HG03575 (cell line): ENCODE measurements around the gene EDEM2.
"Not testable (repeated sequence)": the region's sequence is repeated elsewhere in the genome, so short reads cannot be mapped to it uniquely, and the experiment has no call there.

Experiments
- ATAC-seq: cut with Tn5 transposase; IDR thresholded peaks from one replicate; pipeline ENCODE4 v1.9.1; 2021; ENCODE audit not compliant: unreplicated experiment, insufficient number of reproducible peaks, low FRiP score; ENCODE audit errors: extremely low read depth

Gene EDEM2

GRCh38 chr20:35093267-35093884 lies 53.8 kb downstream of the EDEM2 start:
- no peak for ATAC-seq

DNA sequence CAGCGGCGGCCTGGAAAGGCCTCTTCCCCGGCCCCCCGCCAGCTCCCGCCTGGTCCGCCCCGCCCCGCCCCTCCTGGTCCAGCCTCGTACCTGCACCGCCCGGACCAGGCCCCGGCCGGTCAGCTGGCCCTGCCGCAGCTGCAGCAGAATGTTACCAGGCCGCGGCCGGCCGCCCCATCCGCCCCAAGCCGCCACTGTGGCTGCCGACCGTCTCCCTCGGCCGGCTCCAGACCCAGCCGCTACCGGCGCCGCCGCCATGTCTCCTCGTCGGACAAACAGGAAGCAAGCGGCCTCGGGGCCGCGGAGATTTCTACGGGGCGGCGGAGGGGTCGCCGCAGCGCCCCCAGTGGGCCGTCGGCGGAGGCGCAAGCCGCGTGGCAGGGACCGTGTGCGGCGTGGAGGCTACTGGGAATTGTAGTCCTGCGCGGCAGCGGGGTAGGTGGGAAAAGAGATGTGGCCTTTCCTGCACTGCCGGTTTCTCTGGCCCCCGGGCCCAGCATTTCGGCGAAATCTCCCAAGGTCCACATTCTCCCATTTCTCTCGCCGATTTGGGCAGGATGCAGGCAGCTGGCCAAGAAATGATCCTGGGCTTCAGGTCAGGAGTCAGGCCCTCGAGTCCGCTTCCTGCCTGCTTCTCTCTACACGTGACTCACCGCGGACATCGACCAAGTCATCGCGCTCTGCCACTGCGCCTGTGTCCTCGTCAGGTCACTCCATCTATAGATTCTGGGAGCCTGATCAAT lies 54.4 kb downstream of the EDEM2 start, which contains the start of gene TRPC4AP:
TSS of gene TRPC4AP (minus strand) at position 284 of the 743 bp plus-strand sequence. CDS start at position 258, 26 bp downstream.
- ATAC-seq, result peak; percentile 64

DNA sequence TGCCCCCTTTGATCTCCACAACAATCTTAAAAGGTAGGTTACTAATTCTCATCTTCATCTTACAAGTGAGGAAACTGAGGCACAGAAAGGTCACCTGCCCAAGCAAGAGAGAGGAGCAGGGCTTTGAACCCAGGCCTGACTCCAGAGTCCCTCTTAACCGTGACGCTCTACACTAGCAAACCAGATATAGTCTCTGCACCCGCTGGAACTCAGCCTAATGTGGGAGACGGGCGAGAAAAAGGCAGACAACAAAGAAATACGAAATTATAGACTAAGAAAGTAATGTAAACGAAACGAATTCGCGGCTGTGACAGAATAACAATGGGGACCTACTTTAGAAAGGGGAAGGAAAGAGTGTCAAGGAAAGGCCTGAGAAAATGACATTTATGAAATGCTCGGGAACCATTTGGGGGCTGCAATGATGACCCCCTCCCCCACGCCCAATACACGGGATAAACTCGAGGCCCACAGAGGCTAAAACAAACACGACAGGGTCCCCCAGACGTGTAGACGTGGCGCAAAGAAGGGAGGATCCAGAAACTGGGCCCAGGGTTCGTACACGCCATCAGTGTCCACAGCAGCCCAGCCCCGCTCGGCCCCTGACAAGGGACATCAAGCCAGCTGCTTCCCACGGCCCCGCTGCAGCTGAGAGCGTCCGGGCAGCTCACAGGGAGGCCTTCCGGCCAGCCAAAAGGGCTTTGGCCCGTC lies 55.2 kb downstream of the EDEM2 start:
- no peak for ATAC-seq

DNA sequence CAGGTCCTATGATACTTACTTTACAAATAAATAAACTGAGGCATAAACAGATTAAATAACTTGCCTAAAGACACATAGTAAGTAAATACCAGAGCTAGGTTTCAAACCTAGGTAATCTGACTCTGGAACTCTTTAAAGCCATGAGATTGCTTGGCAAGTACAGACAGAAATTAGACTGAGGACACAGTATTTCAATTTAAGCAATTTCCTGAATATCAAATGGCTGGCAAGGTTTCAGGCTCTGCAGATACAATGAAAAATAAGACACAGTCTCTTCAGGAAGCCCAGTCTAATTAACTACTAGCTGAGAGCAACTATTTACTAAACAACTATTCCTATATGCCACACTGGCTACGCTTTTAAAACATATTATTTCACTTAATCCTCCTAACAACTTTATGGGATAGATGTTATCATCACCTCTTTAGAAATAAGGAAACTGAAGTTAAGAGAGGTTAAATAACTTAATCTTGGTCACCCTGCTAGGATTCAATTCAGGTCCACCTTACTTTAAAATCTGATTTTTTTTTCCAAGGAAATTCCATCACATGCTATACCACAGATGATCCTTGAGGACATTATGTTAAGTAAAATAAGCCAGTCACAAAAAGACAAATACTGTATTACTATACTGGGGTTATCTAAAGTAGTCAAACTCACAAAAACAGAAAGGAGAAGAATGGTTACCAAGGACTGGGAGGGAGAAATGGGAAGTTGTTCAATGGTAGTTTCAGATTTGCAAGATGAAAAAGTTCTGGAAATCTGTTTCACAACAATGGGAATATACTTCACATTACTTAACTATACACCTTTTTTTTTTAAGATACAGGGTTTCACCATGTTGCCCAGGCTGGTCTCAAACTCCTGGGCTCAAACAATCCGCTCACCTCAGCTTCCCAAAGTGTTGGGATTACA lies 58.6 kb downstream of the EDEM2 start:
- no peak for ATAC-seq

- ATAC-seq, result no peak
Measured at GRCh38 chr20:35087791-35088190, 59.3 kb downstream of the EDEM2 start.

DNA sequence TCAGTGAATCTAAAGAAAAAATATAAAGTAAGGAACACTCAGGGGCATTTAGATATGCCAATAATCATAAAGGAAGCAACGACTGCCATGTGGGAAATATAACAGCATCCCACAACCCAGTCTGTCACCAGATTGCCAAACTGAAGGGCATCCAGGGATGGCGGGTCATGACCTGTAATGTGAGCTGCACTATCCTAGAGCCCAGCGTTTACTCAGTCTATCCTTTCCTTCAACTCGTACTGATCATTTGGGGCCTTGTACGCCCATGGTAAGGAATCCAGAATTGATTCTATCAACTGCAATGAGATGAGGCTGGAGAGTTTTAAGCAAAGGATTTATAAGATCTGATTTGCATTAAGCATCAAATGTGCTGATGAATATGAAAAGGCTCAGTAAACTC lies 59.8 kb downstream of the EDEM2 start:
- ATAC-seq, result no peak

DNA sequence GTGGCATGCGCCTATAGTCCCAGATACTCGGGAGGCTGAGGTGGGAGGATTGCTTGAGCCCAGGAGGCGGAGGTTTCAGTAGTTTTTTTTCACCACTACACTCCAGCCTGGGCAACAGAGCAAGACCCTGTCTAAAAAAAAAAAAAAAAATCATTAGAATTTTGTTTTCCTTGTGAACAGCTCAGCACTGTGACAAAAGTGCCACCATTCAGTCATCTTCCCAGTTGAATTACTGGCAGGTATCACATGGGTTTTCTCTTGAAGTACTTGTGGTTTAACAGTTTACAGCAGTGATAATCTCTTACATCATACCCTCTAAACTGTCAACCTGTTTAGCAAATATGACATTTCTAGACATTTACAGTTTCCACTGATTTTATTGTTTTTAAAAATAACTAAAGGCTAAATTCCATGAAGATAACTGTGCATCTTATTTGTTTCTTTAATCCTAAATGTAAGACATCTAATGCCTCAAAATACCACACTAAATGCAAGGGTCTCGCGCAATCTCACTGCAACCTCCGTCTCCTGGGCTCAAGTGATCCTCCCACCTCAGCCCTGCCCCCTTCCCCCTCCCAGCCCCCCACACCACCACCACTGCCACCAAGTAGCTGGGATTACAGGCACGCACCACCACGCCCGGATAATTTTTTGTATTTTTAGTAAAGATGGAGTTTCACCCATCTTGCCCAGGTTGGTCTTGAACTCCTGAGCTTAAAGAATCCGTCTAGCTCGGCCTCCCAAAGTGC lies 61.5 kb downstream of the EDEM2 start:
- ATAC-seq, result no peak

DNA sequence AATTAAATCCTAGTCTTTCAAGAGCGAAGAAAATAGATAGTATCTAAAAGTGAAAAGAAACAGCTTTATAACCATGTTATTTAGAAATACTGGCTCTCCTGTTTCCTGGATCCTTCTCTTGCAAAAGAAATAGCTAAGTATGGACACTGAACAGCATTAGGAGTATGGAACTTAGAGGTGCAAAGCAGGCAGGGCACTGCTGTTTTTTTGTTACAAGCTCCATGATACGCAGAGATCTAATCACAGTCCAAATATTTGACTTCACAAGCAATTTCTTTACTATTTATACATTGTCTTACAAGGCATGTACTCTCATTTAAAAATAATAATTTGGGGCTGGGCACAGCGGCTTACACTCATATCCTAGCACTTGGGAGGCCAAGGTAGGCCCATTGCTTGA lies 62.1 kb downstream of the EDEM2 start:
- no peak for ATAC-seq

DNA sequence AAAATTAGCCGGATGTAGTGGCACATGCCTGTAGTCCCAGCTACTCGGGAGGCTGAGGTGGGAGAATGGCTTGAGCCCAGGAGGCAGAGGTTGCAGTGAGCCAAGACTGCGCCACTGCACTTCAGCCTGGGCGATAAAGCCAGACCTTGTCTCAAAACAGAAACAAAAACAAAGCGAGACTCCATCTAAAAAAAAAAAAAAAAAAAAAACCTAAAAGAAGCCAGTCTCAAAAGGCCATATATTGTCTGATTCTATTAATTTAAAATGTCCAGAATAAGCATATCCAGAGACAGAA lies 66.8 kb downstream of the EDEM2 start:
- not testable (repeated sequence) for ATAC-seq

DNA sequence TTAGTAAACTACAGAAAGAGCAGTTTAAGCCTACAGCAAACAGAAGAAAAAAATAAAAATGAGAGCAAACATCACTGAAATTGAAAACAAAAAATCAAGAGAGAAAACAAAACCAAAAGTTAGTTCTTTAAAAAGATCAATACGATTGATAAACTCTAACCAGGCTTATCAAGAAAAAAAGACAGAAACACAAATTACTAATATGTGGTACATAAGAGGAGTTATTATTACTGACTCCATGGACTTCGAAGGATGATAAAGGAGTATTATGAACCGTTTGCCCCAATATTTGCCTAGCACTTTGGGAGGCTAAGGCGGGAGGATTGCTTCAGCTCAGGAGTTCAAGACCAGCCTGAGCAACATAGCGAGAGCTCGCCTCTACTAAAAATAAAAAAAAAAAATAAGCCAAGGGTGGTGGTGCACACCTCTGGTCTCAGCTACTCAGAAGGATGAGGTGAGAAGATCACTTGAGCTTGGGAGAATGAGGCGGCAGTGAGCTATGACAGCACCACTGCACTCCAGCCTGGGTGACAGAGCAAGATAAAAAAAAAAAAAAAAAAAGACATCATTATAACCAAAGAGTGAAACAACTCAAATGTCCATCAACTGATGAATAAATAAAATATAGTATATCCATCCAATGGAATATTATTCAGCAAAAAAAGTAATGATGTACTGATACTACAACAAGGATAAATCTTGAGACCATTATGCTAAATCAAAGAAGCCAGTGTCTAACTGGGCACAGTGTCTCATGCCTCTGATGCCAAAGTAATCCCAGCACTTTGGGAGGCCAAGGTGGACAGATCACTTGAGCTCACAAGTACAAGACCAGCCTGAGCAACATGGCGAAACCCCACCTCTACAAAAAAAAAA lies 67.4 kb downstream of the EDEM2 start:
- no peak for ATAC-seq

- ATAC-seq, result no peak
Measured at GRCh38 chr20:35077872-35078271, 69.3 kb downstream of the EDEM2 start.

DNA sequence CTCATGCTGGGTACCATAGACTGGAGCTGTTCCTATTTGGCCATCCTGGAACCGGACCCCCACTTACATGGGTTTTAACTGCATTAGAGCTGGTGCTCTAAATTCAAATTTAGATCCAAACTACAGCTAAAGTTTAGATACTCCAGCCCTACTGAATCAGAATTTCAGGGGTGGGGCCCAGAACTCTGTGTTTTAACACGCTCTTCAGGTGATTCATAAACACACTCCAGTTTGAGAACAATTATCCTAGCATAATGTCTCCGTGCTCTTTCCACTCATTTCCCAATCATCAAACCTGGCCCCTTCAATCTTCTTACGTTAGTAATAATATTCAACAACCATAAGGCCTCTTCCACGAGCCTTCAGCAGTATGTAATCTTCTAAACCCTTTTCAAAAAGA lies 69.8 kb downstream of the EDEM2 start:
- no peak for ATAC-seq

GRCh38 chr20:35071436-35072153 lies 75.5 kb downstream of the EDEM2 start:
- not testable (repeated sequence) for ATAC-seq

DNA sequence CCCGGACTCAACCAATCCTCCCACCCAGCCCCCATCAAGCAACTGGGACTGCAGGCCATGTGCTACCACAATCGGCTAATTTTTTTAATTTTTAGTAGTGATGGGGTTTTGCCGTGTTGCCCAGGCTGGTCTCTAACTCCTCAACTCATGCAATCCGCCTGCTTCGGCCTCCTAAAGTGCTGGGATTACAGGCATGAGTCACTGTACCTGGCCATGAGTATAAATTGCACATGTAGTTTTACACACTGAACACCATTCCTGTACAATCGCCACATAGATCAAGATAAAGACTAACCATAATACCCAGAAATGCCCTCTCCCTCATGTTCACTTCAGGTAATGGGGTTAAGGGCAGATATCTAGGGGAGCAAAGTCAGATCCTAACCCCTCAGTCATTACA lies 80.9 kb downstream of the EDEM2 start:
- ATAC-seq, result no peak
